Middle frontal gyrus (tissue), 1 donor: ENCODE data around the gene KIF19.

Experiments
- DNase-seq: peaks from one replicate; pipeline ENCODE4 v3.0.0-alpha.2; 2015; ENCODE audit warnings: low spot score; ENCODE audit errors: extremely low spot score

Gene KIF19

DNA sequence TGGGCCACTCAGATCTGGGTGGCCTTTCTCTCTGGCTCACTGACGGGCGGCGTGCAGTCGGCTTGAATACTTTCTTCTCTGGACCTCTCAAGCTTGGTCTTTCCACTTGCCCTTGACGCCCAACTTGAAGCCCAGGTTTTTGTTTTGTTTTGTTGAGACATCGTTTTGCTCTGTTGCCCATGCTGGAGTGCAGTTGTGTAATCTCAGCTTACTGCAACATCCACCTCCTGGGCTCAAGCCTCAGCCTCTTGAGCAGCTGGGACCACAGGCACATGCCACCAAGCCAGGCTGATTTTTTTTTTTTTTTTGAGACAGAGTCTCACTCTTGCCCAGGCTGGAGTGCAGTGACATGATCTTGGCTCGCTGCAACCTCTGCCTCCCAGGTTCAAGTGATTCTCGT, 22.7 kb upstream of the KIF19 start:
- no peak for DNase-seq

DNA sequence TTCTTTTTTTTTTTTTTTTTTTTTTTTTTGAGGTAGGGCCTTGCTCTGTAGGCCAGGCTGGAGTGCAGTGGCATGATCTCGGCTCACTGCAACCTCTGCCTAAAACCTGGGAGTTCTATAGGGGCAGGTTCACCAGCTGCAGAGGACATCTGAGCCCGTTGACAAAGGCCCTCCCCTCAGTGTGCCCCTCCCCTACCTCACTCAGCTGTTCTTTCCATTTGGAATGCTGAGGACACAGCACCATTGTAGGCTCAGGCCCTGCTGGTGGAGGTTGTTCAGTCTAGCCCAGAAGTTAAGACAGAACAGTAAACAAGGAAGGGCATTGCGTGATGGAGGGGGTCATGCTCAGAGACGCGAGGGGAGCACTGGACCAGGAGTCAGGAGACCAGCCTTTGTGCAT, 21.8 kb upstream of the KIF19 start:
- DNase-seq, result no peak

DNA sequence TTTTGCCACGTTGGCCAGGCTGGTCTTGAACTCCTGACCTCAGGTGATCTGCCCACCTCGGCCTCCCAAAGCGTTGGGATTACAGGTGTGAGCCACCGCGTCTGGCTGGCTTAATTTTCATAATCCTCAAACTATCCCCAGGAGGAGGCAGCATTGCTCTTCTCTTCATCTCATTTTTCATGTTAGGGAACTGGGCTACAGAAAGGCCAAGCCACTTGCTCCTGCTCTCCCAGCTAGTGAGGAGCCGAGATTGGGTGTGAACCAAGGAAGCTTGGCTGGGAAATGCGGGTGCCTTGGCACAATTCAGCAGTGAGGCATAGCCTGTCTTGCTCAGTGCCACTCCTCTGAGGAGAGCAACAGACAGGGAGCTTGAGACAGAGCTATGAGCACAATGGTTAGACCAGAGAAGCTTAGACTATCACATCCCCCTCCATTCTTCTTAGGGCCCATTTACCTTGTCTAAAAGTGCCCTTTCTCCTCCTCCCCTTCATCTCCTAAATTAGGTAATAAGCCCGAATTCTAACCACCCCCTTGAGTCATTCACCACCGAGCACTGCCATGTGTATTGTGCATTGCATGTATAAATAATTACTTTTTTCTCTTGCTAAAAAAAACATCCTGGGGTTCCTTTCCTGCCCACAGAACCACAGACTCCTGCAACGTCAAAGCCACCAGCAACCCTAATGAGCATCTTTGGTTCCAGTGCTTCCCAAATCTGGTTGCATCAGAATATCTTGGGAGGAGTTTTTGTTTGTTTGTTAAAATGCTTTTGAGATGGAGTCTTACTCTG, 20.0 kb upstream of the KIF19 start:
- no peak for DNase-seq

DNA sequence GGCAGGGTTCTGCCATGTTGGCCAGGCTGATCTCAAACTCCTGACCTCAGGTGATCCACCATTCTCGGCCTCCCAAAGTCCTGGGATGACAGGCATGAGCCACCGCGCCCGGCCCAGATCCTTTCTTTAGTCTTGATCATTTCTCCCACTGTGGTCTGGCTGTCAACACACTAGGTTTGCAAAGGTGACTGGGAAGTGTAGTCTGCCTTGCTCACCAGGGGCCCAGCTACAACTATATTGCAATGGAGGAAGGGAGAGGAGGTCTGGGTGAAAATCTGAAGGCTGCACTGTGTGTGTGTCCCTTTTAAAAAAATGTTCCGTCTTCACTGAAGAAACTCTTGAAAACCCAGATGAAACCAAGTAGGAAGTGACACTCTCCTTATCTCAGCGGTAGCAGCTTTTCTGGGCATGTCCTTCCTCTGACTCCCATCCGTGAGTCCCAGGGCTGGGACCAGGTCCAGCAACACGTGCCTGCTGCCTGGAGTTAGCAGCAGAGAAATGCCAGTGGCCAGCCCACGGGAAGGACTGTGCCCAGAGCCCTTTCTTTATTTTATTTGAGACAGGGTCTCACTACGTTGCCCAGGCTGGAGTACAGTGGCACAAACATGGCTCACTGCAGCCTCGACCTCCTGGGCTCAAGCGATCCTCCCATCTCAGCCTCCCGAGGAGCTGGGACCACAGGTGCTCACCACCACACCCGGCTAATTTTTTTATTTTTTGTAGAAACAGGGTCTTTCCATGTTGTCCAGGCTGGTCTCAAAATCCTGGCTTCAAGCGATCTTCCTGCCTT, 17.8 kb upstream of the KIF19 start:
- DNase-seq, result no peak

DNA sequence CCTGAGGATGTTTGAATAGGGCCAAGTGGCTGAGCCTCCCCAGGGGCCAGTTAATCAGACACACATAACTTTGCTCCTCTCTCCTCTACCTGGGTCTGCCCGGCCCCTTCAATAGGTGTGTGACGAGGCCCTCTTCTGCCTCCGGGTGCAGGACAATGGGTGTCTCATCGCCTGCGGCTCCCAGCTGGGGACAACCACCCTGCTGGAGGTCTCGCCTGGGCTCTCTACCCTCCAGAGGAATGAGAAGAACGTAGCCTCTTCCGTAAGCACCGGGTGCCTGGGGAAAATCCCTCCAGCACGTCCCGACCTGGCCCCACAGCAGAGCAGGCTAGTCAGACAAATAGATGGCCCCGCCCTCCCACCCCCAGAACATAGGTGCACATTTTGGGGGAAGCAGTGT, 16.1 kb upstream of the KIF19 start:
- DNase-seq, result no peak

DNA sequence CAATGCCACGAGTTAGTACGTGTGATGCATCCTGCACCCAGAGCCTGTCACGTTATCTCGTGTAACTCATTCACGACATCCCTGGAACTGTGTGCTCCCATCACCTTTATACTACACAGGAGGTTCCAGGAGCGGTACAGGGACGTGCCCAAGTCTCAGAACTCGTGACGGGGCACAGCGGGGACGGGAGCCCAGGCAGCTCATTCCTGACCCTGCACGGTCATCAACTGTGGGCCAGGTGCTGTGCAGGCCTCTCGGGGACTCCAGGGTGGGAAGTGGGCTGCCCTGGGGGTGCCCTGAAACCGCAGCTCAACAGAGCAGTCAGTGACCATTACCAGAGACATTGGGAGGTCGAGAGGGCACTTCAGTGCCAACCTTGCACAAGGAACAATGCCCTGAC, 11.1 kb upstream of the KIF19 start:
- DNase-seq, result no peak

DNA sequence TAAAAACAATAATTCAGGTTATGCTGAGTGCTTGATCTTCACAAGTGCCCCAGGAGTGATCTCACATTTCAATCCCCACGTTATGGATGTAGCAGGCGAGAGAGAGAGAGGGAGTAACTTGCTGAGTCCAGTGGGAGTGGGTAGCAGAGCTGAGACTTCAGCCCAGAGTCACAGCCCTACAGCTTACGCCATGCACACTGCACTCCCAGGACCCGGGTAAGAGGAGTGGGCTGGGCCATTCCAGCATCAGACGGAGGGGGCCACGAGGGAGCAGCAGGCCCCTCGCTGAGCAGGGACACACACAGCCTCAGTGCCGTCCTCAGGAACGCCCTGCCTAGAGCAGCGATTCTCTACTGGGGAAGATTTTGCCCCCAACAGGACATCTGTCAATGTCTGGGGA, 9.8 kb upstream of the KIF19 start:
- no peak for DNase-seq

DNA sequence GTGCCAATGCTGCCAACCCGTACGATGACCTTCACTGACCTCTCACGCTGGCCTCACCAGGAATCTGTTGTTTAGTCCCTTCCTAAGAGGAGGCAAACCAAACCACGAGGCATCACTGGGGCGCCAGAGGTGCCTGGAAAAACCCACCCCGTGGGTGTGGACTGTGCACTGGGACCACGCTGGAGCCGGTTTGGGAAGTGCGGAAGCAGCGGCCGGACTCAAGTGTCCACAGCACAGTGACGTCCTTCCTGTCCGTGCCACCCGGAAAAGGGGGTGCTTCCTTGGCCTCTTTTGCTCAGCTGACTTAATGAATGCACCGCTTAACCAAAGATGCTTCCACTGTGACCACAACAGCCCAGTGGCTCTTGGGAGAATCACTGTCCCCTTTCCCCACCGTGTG, 9.0 kb upstream of the KIF19 start:
- DNase-seq, result no peak

DNA sequence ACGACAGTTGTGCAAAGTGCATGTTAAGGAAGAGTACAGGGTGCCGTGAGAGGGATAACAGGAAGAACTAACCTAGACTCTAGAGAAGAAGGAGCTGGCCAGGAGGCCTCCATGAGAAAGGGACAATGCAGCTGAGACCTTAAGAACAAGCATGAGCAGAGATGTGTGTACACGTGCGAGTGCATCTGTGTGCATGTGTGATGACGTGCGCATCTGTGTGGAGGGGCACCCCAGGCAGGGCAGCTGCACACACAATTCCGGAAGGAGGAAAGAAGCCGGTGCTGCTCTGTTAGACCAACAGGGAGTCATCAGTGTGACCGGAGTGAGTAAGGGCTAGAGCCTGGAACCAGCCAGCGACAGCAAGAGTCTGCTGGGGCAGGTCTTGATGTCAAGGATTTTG, 7.6 kb upstream of the KIF19 start:
- no peak for DNase-seq

DNA sequence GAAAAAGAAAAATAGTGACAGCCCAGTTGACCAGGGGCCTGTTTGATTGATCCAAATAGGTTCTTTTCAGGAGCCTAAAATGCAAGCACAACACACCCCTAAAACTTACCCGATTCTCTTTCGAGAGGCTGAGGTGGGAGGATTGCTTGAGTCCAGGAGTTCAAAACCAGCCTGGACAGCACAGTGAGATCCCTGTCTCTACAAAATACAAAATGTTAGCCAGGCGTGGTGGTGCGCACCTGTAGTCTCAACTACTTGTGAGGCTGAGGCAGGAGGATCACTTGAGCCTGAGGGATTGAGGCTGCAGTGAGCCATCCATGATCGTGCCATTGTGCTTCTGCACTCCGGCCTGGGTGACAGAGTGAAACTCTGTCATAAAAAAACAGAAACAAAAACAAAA, 1.5 kb upstream of the KIF19 start:
- no peak for DNase-seq

DNA sequence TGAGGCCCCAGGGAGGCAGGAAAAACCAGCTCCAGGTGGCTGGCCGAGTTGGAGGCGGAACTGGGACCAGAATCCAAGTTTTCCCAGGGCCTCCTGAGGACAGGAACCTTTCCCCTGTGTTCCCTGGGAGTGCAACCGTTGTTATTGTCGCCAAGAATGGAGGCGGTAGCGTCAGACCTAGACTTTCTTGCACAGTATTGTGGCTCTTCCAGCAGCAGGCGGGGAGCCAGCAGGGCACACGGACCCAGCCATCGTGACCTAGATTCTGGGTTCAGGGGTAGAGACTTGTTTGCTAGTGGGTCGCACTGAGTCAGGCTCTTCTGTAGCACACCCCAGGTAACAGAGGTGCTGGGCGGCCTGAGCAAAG, 667 bp upstream of the KIF19 start:
- no peak for DNase-seq

DNA sequence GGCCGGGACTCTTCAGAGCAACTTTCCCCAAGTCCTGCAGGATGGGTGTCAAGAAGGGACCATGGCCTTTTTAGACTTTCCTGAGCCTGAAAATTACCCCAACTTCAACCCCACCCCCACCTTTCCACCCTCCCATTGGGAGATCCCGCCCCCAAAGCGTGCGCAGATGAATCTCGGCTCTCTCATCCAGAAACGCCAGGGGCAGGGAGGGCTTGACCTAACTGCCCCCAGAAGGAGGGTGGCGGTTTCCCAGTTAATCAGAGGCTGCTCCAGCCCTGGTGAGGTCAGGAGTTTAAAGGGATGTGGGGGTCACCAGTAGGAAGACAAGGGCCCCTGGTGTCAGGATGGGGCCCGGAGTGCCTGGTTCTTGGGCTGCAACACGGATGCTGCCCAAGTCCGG, 480 bp downstream of the KIF19 start:
- DNase-seq, result no peak

DNA sequence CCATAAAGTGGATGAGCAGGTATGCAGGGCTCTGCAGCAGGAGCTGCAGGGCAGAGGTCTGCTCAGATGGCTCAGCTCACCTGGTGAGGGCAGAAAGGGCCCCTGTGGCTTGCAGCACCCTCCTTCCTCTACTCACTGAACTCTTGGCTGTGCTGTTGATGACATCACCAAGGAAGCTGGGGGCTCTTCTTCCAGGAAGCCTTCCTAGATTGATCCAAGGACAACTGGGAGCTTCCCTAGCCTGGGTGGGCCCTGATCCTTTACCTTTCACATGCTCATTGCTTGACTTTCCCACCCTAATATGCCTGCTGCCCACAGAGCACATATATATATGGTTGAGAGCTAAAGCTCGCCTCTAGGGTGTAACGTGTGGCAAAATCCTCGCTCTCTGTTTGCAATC, 2.5 kb downstream of the KIF19 start:
- no peak for DNase-seq

DNA sequence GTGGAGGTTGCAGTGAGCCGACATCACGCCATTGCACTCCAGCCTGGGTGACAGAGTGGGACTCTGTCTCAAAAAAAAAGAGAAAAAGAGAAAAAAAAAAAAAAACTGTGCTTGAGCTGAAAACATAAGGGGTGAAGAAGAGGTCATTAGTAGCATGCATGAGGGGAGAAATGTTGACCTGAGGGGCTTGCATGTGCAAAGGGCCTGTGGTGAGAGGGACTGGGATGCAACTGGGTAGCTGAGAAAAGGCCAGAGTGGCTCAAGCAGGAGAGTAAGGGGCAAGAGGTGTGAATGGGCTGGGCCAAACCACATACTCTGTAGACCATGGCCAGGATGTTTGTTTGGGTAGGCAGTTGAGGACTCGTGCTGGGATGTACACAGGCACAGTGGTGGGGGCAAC, 3.4 kb downstream of the KIF19 start:
- no peak for DNase-seq

DNA sequence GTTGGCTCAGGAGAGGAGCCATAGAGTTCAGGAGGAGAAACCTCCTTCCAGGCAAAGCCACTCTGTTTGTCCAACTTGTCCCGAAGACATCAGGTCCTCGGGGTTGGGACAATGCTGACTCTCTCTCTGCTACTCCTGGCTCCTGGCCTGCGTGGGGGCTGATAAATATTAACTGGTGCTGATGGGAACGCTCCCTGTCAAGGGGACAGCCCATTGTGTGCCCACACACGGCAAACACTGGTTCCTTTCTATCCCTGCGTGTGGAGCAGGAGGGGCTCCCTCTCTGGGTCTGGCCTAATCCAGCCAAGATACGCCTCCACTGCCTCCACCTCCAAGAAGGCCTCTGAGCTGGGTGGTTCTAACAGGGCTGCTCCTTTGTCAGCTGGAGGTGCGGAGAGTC, 4.4 kb downstream of the KIF19 start:
- no peak for DNase-seq

DNA sequence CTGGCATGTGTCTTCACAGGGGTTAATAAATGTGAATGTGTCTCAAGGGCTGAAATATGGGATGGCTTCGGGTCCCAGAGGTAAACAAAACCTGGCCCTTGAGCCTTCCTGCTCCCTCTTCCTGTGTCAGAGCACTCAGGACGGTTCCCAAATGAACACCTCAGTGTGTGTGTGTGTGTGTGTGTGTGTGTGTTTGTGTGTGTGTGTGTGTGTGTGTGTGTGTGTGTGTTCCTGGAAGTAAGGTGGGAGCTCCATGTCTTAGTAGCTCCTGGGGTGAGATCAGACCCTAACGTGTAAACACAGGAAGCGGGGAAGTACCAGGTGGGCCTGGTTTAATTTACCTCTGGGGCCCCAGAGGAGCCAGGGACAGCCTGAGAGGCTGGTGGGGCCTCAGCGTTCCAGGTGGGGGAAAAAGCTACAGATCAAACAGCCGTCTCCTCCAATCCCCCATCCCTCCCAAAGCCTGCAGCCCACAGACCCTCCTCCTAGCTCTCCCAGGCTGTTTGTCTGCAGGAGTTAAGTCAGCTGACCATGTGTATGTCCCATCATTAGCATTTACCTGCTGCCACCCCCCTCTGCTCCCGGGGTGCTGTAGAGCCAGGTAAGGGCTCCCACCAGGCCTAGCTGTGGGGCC, 6.1 kb downstream of the KIF19 start:
- no peak for DNase-seq

DNA sequence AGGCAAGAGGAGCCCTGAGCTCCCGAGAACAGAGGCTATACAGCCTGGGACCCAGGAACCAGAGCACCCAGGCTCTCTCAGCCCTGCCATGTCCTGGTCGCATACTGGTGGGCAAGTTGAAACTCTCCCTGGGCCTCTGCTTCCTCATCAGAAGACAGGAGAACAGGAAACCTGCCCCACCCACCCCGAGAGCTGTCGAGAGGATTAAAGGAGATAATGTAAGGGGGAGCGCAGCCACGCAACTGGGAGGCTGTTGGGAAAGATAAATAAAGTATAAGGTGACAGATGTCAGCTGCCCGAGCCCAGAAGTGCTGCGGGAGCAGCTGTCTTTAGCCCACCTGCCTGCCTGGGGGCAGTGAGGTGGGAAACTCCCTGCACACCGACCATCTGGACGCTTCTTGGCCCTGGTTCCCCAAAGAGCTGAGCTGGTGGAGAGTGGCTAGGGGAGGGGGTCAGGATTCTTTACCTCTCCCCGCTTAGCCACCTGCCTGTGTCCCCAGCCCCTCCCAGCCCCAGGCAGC, 6.8 kb downstream of the KIF19 start:
- no peak for DNase-seq

DNA sequence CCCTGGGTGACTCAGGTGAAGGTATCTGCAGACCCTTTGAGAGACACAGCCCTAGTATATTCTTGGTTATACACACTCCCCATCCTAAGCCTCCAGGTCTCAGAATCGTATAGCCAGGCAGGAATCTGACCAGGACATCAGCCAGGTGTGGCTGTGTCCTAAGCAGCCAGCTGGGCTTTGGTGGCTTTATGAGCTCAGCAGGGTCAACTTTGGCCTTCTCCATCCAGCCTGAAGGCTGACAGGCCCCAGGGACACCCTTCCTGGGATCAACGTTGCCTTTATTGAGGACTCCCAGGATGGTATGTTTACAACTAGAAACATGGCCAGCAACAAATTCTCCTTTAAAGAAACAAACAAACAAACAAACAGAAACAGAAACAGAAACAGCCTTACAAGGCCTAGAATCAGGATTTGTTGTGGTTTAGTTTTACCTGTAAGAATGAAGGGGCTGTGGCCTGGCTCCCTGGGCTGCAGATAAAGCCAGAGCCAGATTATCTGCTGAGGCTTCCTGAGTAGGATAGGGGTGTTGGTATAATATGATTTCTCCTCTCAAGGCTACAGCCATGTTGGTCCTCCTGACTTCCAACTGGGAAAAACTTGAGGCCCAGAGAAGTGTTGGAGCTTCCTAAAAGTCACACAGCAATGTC, 8.5 kb downstream of the KIF19 start:
- DNase-seq, result no peak

DNA sequence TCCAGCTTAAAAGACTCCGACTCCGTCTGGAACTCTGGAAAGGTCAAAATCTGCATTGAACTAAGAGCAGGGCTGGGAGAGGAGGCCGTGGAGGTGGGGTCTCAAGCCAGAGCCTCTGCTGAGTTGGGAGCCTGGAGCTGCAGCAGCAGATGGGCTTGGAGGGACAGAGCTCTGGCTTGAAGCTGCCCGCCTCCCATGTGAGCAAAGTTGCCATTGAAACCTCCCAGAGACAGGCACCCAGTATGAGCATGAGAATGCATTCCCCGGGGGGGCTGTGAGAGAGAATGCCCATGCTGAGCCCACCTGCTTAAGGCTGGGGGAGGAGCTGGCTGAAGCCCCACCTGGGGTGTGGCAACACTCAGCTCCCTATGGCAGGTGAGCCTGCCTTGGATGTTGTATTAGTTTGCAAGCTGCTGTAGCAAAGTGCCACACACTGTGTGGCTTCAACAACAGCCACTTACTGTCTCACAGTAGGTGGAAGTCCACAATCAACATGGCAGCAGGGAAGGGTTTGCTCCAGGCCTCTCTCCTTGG, 9.6 kb downstream of the KIF19 start:
- no peak for DNase-seq

DNA sequence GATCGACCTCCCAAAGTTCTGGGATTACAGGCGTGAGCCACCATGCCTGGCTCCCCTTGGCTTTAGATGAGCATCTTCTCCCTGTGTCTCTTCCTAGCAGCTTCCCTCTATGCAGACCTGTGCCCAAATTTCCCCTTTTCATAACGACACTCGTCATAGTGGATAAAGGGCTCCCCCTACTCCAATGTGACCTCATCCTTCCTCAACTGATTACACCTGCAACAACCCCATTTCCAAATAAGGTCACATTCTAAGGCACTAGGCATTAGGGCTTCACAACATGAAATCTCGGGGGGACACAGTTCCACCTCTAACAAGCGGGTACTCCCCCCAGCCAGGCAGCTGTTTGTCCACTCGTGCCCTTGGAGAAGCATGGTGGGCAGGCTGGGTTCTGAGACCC, 10.3 kb downstream of the KIF19 start:
- DNase-seq, result no peak

DNA sequence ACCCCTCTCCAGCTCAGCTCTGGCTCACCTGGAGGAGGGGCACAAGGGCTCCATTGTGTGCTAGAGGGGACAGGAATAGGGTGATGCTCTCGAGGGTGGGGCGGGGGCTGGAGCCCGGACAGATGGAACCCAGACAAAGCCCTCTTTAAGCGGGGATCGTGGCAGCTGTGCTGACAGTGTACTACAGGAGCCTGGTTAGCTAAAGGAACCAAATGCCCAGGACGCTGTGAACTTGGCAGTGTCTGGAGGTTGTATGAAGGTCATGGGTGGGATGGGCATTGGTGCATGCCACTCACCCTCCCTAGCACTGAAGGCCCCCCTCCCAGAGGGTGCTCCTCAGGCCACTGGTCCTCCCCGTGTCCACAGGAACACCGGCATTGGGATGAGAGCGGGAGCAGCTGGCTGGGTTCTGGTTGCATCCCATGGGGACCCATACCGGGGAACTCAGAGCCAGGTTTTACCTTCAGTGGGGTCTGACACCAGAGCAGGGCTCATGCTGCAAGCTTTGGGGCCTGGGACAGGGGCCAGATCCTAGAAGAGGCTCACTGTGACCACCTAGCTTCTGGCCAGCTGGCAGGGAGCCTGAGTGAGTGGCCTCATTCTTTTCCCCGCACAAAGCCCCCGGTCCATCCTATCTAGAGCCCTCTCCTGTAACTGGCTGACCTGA, 11.9 kb downstream of the KIF19 start:
- peak; percentile 19 for DNase-seq
